K562 (cell line): Measurements from ENCODE around the gene NENF. TPM values are rescaled to one million over a fixed set of nuclear protein-coding genes. Genes with fewer than 3 reads are reported as not detected.

ENCODE experiments used
- ATAC-seq: fragments of 200-7000 bp; cut with Tn5 transposase; 3 replicates; pipeline ENCODE4 v1.9.1; 2020; ENCODE audit warnings: moderate library complexity
- BruUV-seq: library from RNA; stranded (reverse); fragments of 400-500 nt; replicated peaks from 2 replicates; lab custom pipeline; 2021; lab: Mats Ljungman, UMichigan
- CTCF ChIA-PET: fragments of 300-600 bp; formaldehyde crosslinking; extraction: SDS; loops from one replicate; lab custom pipeline; 2021; ENCODE audit warnings: low intra/inter-chr PET ratio; lab: Yijun Ruan, JAX
- POLR2A ChIA-PET: fragments of 300-600, 350-650 bp; sonication (Branson Sonifier 250); formaldehyde crosslinking; extraction: SDS; loops from one replicate; lab custom pipeline; 2021; ENCODE audit warnings: antibody characterized with exemption, inconsistent platforms; lab: Yijun Ruan, JAX
- DNase-seq, 4 experiments: peaks; one replicate each; pipeline versions ENCODE4 v3.0.0 to v3.0.0-alpha.2; 2011 to 2018; ENCODE audit warnings: low spot score in 3 of 4, mixed read lengths in 3 of 4; ENCODE audit errors: extremely low read depth in 1 of 4
- FAIRE-seq: peaks from 2 replicates; lab custom pipeline; 2011; peaks lifted over from hg19 to GRCh38; lab: Jason Lieb, UNC
- H2AFZ ChIP-seq: 2 replicates; pipeline ENCODE4 v1.6.0; 2011; ENCODE audit warnings: low read depth, low read length, control low read depth, inconsistent platforms
- H3K27ac ChIP-seq: fragments of 200-600 bp; 3 replicates; pipeline ENCODE4 v1.8.0; 2011; ENCODE audit warnings: low read depth, mild to moderate bottlenecking, control low read depth, inconsistent platforms, low read length, moderate library complexity, mixed read lengths; ENCODE audit errors: extremely low read depth
- H3K27me3 ChIP-seq, 2 experiments: fragments of 300-600 bp in 1 of 2; 2 replicates in 1 of 2; 3 replicates in 1 of 2; pipeline versions ENCODE4 v1.6.0 to v1.8.0; 2011; ENCODE audit warnings: inconsistent platforms in 2 of 2, low read length in 2 of 2, mild to moderate bottlenecking in 1 of 2, mixed read lengths in 1 of 2, moderate library complexity in 1 of 2; ENCODE audit not compliant: control insufficient read depth in 2 of 2, insufficient read depth in 2 of 2
- H3K36me3 ChIP-seq: fragments of 300-600 bp; 3 replicates; pipeline ENCODE4 v1.8.0; 2011; ENCODE audit warnings: mild to moderate bottlenecking, low read length, inconsistent platforms; ENCODE audit not compliant: control insufficient read depth, insufficient read depth
- H3K4me1 ChIP-seq, 2 experiments: fragments of 200-600 bp in 1 of 2; replicated peaks in 1 of 2; 2 replicates in 1 of 2; 3 replicates in 1 of 2; pipeline versions ENCODE4 v1.5.1 to v1.8.0; 2011; ENCODE audit warnings: inconsistent platforms in 2 of 2, low read length in 2 of 2, mild to moderate bottlenecking in 1 of 2, mixed read lengths in 1 of 2, moderate library complexity in 1 of 2; ENCODE audit not compliant: control insufficient read depth in 2 of 2, insufficient read depth in 2 of 2
- H3K4me2 ChIP-seq: 2 replicates; pipeline ENCODE4 v1.6.1; 2011; ENCODE audit warnings: low read length, control low read depth, inconsistent platforms, mixed read lengths; ENCODE audit not compliant: insufficient read depth
- H3K4me3 ChIP-seq: fragments of 200-600 bp; sonication (generic), shearing (Covaris generic); 2 replicates; pipeline ENCODE4 v1.5.1; 2016; ENCODE audit warnings: control low read depth, inconsistent platforms
- H3K79me2 ChIP-seq: fragments of 200-600 bp; 3 replicates; pipeline ENCODE4 v1.8.0; 2011; ENCODE audit warnings: low read length, inconsistent platforms; ENCODE audit not compliant: control insufficient read depth, insufficient read depth
- H3K9ac ChIP-seq, 2 experiments: 2 replicates each; pipeline versions ENCODE4 v1.6.0 to v1.6.1; 2011; ENCODE audit warnings: low read depth in 2 of 2, low read length in 2 of 2, control low read depth in 1 of 2, inconsistent platforms in 1 of 2, mild to moderate bottlenecking in 1 of 2, mixed read lengths in 1 of 2; ENCODE audit not compliant: insufficient read depth in 1 of 2
- H3K9me1 ChIP-seq: one replicate; pipeline ENCODE4 v1.6.0; 2011; ENCODE audit warnings: inconsistent platforms, mild to moderate bottlenecking, low read length, moderate library complexity; ENCODE audit not compliant: control insufficient read depth, insufficient read depth
- H3K9me3 ChIP-seq: replicated peaks from 2 replicates; pipeline ENCODE4 v1.5.1; 2011; ENCODE audit warnings: low read depth, low read length, inconsistent platforms; ENCODE audit not compliant: control insufficient read depth, insufficient read depth
- H4K20me1 ChIP-seq: replicated peaks from 2 replicates; pipeline ENCODE4 v1.6.1; 2011; ENCODE audit warnings: low read length, inconsistent platforms, mixed read lengths; ENCODE audit not compliant: control insufficient read depth, insufficient read depth
- GABPB2 ChIP-seq: fragments of 250-450 bp; sonication (Bioruptor Pico); conservative IDR thresholded peaks from 2 replicates; pipeline ENCODE4 v1.5.1; 2021; ENCODE audit warnings: mild to moderate bottlenecking
- HDGF ChIP-seq: fragments of 450-650 bp; IDR thresholded peaks from 2 replicates; pipeline ENCODE4 v1.6.1; 2016
- whole genome bisulfite sequencing: fragments of 100-300 bp; shearing (Covaris generic); methylation state at CpG from one replicate; pipeline ENCODE4 v1.1.6; 2016; ENCODE audit warnings: low coverage, mixed read lengths; ENCODE audit not compliant: insufficient coverage; ENCODE audit errors: missing lambda C conversion rate; 5-methylcytosine and 5-hydroxymethylcytosine counted together
- in situ Hi-C: fragments of 300-500 bp; cut with MboI; formaldehyde crosslinking; loops from 4 replicates; pipeline ENCODE4 v1.15.0; 2018; ENCODE audit warnings: inconsistent platforms, mixed read lengths
- intact Hi-C: fragments of 100-400 bp; cut with micrococcal nuclease; formaldehyde crosslinking; loops from 2 replicates; pipeline ENCODE4 v1.14.2; 2022
- polyA plus RNA-seq, 8 experiments: library from polyadenylated mRNA; depleted of rRNA in 4 of 8; stranded (reverse) in 5 of 8; unstranded in 3 of 8; fragments of >200 nt; fragmentation: Nextera tagmentation in 2 of 8; fragmentation: Illumina TruSeq in 1 of 8; extraction: Ambion mirVana in 2 of 8; extraction: Trizol in 1 of 8; gene quantifications; 2 replicates each; pipeline versions ENCODE4 v1.2.1 to v1.2.3, GENCODE V29; 2011 to 2014; ENCODE audit warnings: inconsistent platforms in 1 of 8, missing spikeins in 1 of 8
- total RNA-seq, 7 experiments: library from RNA; depleted of rRNA in 6 of 7; stranded (reverse); fragments of >200 nt in 6 of 7; fragmentation: Illumina TruSeq in 2 of 7; extraction: Trizol in 2 of 7; gene quantifications; 2 replicates each; pipeline versions ENCODE4 v1.2.1 to v1.2.3, GENCODE V29; 2011 to 2021; ENCODE audit warnings: low replicate concordance in 1 of 7
- TF ChIP-seq, protein P1 (sequence below): sonication (generic); formaldehyde crosslinking; IDR thresholded peaks from 2 replicates; pipeline ENCODE4 v1.8.0; 2022; ENCODE audit warnings: mild to moderate bottlenecking, missing genetic modification reagents

Gene NENF
- total and polyA plus RNA-seq, 9 of the 15 experiments (the other 6 are each of a cell fraction or from before 2014, with no cell fraction given) = 6.1 to 100 (median 72.8) TPM

DNA sequence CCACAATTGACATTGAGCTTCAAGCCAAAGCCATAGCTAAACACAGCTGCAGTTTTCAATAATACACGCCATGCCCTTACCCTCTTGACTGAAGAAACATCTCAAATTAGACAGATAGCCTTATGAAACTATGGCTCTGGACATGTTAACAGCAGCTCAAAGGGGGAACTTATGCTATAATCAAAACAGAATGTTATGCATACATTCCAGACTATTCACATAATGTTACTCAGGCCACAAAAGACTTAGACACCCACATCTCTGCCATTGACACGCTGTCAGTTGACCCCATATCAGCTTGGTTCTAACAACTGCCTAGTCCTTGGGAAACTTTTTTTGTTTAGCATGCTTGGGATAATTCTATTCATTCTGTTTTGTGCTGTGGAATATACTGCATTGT, 2.3 kb upstream of the NENF start:
- H3K9me1 ChIP-seq = no peaks in the 10 kb centered on the region
- H3K79me2 ChIP-seq = peaks cover 28% of the 10 kb centered on the region
- TF ChIP-seq GABPB2 (CRISPR knock-in tag) (no peak), HDGF (0 out of 2 replicates have a peak, but pooled peaks have one; percentile 1)
- TF ChIP-seq, protein P1, sequence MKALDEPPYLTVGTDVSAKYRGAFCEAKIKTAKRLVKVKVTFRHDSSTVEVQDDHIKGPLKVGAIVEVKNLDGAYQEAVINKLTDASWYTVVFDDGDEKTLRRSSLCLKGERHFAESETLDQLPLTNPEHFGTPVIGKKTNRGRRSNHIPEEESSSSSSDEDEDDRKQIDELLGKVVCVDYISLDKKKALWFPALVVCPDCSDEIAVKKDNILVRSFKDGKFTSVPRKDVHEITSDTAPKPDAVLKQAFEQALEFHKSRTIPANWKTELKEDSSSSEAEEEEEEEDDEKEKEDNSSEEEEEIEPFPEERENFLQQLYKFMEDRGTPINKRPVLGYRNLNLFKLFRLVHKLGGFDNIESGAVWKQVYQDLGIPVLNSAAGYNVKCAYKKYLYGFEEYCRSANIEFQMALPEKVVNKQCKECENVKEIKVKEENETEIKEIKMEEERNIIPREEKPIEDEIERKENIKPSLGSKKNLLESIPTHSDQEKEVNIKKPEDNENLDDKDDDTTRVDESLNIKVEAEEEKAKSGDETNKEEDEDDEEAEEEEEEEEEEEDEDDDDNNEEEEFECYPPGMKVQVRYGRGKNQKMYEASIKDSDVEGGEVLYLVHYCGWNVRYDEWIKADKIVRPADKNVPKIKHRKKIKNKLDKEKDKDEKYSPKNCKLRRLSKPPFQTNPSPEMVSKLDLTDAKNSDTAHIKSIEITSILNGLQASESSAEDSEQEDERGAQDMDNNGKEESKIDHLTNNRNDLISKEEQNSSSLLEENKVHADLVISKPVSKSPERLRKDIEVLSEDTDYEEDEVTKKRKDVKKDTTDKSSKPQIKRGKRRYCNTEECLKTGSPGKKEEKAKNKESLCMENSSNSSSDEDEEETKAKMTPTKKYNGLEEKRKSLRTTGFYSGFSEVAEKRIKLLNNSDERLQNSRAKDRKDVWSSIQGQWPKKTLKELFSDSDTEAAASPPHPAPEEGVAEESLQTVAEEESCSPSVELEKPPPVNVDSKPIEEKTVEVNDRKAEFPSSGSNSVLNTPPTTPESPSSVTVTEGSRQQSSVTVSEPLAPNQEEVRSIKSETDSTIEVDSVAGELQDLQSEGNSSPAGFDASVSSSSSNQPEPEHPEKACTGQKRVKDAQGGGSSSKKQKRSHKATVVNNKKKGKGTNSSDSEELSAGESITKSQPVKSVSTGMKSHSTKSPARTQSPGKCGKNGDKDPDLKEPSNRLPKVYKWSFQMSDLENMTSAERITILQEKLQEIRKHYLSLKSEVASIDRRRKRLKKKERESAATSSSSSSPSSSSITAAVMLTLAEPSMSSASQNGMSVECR (CRISPR knock-in tag) = 0 out of 2 replicates have a peak, but pooled peaks have one; percentile 16
- no peak overlapping the region for H3K27ac ChIP-seq
- ATAC-seq = no peak
- no peaks in the 10 kb centered on the region for H3K27me3 ChIP-seq
- in situ Hi-C loops (no loop called here), intact Hi-C loops (no loop called here)
- no TSS peak for BruUV-seq
- peak in 1 of 4 experiments; percentile 24 for DNase-seq
- POLR2A ChIA-PET = interaction anchor here (0.6 to 1.9 kb wide), 9 partner anchors 11 to 641 kb away, joined by 3 to 12 read pairs (median 3); partner anchors contain the start of genes ATF3 and PACC1
- no peaks in the 10 kb centered on the region for H3K9me3 ChIP-seq
- peaks cover 29 to 44% of the 10 kb centered on the region in 2 experiments for H3K4me1 ChIP-seq
- peak overlapping the region; percentile 0 to 40; a peak in 1 of 4 replicates for H3K9ac ChIP-seq
- H3K4me2 ChIP-seq = no peak overlapping the region; the same call in 1 of the 2 replicates
- H3K4me3 ChIP-seq = no peak overlapping the region
- peak; percentile 55 for FAIRE-seq
- peak overlapping the region; percentile 33 for H2AFZ ChIP-seq
- CTCF ChIA-PET = no interaction called here
- 15% methylated on average over 2 of the region's 2 CpGs for WGBS
- peaks cover 8% of the 10 kb centered on the region; the same call in 1 of the 2 replicates for H4K20me1 ChIP-seq
- H3K36me3 ChIP-seq = peaks cover 6% of the 10 kb centered on the region; the same call in 1 of the 3 replicates
